ENCODE measurements around the gene ESR1.
"Not testable (repeated sequence)": the region's sequence is repeated elsewhere in the genome, so short reads cannot be mapped to it uniquely, and the experiment has no call there.

ESR1 gene

DNA sequence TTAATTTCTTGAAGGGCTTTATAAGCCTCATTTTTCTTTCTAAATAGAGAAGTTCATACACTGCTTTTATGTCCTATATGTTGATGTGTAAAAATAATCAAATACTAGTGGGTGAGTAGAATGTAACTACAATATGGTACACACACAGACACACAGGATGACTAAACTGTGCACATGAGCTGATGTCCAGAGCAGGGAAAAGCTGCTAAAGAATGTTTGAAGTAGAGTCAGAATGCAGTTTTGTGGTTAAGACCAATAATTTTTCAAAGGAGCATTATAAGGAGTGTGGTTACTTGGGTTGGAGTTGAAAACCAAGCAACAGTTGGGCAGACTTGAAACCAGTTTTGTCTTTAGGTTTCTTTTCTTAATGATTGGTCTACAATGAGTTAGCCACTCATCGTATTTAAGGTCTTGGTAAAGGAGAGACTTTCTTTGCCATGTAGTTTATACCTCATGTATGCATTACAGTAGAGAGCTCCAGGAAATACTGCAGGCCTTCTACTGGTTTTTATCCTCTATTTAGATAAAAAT lies 196.6 kb downstream of the ESR1 start:
- H3K36me3 ChIP-seq (ENCODE audit: control insufficient read depth, insufficient read depth, low read length), result no peaks in the 10 kb centered on the region
- no peaks in the 10 kb centered on the region for H3K4me1 ChIP-seq (ENCODE audit: control insufficient read depth, insufficient read depth, low read length)
- no CpG with 5 or more reads among the region's 1 CpG for WGBS (ENCODE audit: insufficient coverage, insufficient read length)
- DNase-seq (ENCODE audit: low read depth, low spot score), result no peak
- H3K9me3 ChIP-seq (ENCODE audit: control insufficient read depth, insufficient read depth, low read length), result no peaks in the 10 kb centered on the region
- H3K27me3 ChIP-seq (ENCODE audit: control insufficient read depth, insufficient read depth, low read length), result no peaks in the 10 kb centered on the region
- no peak overlapping the region for H3K4me3 ChIP-seq (ENCODE audit: low read length)
- no peak overlapping the region for H3K27ac ChIP-seq (ENCODE audit: low read length)

DNA sequence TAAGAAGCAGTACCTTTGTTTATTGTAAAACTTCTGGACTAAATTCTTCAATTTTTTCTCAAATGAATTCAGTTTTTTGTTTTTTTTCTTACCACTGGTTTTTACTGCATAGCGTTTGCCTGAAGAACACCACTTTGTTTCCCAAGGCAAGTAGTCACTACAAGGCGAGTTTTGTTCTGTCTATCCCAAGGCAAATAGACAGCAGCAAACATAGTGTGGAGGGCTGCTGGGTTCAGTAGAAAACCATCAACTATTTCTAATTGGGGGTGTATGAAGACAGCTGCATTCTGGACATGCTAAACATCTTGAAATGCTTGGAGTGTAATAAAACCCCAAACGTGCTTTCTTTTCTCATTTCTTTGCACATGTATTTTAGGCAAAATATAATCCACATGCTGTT lies 197.4 kb downstream of the ESR1 start:
- Histone ChIP-seq H3K27ac (ENCODE audit: low read length) (no peak overlapping the region), H3K4me1 (ENCODE audit: control insufficient read depth, insufficient read depth, low read length) (no peaks in the 10 kb centered on the region), H3K36me3 (ENCODE audit: control insufficient read depth, insufficient read depth, low read length) (no peaks in the 10 kb centered on the region), H3K9me3 (ENCODE audit: control insufficient read depth, insufficient read depth, low read length) (no peaks in the 10 kb centered on the region), H3K27me3 (ENCODE audit: control insufficient read depth, insufficient read depth, low read length) (no peaks in the 10 kb centered on the region), H3K4me3 (ENCODE audit: low read length) (no peak overlapping the region)
- DNase-seq (ENCODE audit: low read depth, low spot score), result no peak
- no CpG with 5 or more reads among the region's 3 CpGs for WGBS (ENCODE audit: insufficient coverage, insufficient read length)

- no peaks in the 10 kb centered on the region for H3K27me3 ChIP-seq (ENCODE audit: control insufficient read depth, insufficient read depth, low read length)
- H3K4me1 ChIP-seq (ENCODE audit: control insufficient read depth, insufficient read depth, low read length), result no peaks in the 10 kb centered on the region
- H3K9me3 ChIP-seq (ENCODE audit: control insufficient read depth, insufficient read depth, low read length), result no peaks in the 10 kb centered on the region
- H3K36me3 ChIP-seq (ENCODE audit: control insufficient read depth, insufficient read depth, low read length), result no peaks in the 10 kb centered on the region
- no peak overlapping the region for H3K4me3 ChIP-seq (ENCODE audit: low read length)
- no CpG with 5 or more reads among the region's 4 CpGs for WGBS (ENCODE audit: insufficient coverage, insufficient read length)
- no peak for DNase-seq (ENCODE audit: low read depth, low spot score)
- H3K27ac ChIP-seq (ENCODE audit: low read length), result no peak overlapping the region
Measured at GRCh38 chr6:152008779-152009178, 201.3 kb downstream of the ESR1 start.

DNA sequence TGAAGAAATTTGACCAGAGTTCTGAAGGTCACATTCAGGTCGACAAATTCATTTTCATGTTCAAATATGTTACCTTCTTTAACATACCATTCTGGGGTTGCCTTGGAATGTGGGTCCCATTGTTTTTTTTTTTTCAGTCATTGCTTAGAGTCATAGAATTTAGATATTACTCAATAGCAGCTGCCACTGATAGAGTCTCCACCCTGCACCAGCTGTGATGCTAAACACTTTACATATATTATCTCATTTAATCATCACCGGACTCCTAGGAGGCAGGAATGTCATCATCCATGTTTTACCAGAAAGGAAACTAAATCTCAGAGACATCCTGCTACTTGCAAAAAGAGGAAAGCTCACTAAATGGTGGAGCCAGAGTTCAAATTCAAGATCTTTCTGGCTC lies 204.7 kb downstream of the ESR1 start:
- WGBS (ENCODE audit: insufficient coverage, insufficient read length), result no CpG with 5 or more reads among the region's 2 CpGs
- no peaks in the 10 kb centered on the region for H3K36me3 ChIP-seq (ENCODE audit: control insufficient read depth, insufficient read depth, low read length)
- no peak overlapping the region for H3K4me3 ChIP-seq (ENCODE audit: low read length)
- no peaks in the 10 kb centered on the region for H3K27me3 ChIP-seq (ENCODE audit: control insufficient read depth, insufficient read depth, low read length)
- DNase-seq (ENCODE audit: low read depth, low spot score), result no peak
- H3K4me1 ChIP-seq (ENCODE audit: control insufficient read depth, insufficient read depth, low read length), result no peaks in the 10 kb centered on the region
- no peaks in the 10 kb centered on the region for H3K9me3 ChIP-seq (ENCODE audit: control insufficient read depth, insufficient read depth, low read length)
- H3K27ac ChIP-seq (ENCODE audit: low read length), result no peak overlapping the region

DNA sequence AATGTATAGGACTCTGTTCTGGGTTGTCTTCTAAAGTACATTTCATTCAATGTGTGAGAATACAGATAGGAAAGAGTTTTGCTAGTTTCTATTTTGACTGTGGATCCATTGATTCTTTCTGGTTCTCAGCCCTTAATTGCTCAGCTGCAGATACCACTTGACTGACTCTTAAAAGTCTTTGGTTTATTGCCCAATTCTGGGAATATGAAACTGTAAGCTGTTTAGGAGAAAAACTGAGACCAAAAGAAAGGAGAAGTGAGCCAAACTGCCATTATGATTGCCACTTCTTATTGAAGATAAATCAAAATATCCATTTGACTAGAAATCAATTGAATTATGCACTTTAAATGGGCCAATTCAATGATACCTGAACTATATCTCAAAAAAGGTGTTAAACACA lies 211.4 kb downstream of the ESR1 start:
- H3K9me3 ChIP-seq (ENCODE audit: control insufficient read depth, insufficient read depth, low read length), result no peaks in the 10 kb centered on the region
- no peaks in the 10 kb centered on the region for H3K4me1 ChIP-seq (ENCODE audit: control insufficient read depth, insufficient read depth, low read length)
- no peak for DNase-seq (ENCODE audit: low read depth, low spot score)
- H3K27ac ChIP-seq (ENCODE audit: low read length), result no peak overlapping the region
- no peak overlapping the region for H3K4me3 ChIP-seq (ENCODE audit: low read length)
- H3K36me3 ChIP-seq (ENCODE audit: control insufficient read depth, insufficient read depth, low read length), result no peaks in the 10 kb centered on the region
- H3K27me3 ChIP-seq (ENCODE audit: control insufficient read depth, insufficient read depth, low read length), result no peaks in the 10 kb centered on the region

DNA sequence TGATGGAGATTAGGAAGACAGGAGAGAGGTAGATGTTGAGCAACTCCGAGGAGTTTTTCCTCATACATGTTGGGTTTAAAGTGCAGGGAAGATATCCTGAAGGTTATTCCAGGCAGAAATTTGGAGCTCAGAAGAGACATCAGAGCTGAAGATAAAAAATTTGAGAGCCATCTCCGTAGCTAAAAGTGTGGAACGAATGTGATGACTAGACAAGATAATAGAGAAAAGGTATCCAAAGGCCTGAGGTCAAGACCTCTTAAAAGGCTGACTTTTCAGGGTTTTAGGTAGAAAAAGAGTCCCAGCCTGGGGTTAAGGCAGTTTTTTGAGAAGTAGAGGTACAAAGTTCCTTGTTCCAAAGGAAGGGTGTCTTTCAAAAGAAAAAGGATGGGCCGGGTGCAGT lies 214.8 kb downstream of the ESR1 start:
- Histone ChIP-seq H3K27me3 (ENCODE audit: control insufficient read depth, insufficient read depth, low read length) (no peaks in the 10 kb centered on the region), H3K4me3 (ENCODE audit: low read length) (no peak overlapping the region), H3K4me1 (ENCODE audit: control insufficient read depth, insufficient read depth, low read length) (no peaks in the 10 kb centered on the region), H3K27ac (ENCODE audit: low read length) (no peak overlapping the region), H3K36me3 (ENCODE audit: control insufficient read depth, insufficient read depth, low read length) (no peaks in the 10 kb centered on the region), H3K9me3 (ENCODE audit: control insufficient read depth, insufficient read depth, low read length) (no peaks in the 10 kb centered on the region)
- DNase-seq (ENCODE audit: low read depth, low spot score), result no peak
- WGBS (ENCODE audit: insufficient coverage, insufficient read length), result no CpG with 5 or more reads among the region's 4 CpGs

DNA sequence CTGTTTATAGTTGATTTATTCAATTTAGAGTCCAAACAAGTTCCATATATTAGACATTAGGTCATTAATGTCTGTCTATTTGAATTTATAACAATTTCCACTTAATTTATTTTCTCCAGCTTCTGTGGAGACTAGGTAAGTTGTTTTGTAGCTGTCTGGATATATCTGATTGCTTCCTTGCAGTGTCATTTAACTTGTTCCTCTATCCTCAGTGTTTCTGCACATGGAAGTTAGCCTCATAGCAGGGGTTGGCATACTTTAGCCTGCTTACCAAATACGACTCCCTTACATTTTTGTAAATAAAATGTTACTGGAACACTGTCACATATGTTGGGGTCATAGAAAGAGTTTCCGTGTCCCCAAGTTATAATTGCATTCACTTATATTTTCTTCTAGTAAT lies 216.1 kb downstream of the ESR1 start:
- Histone ChIP-seq H3K27ac (ENCODE audit: low read length) (no peak overlapping the region), H3K9me3 (ENCODE audit: control insufficient read depth, insufficient read depth, low read length) (no peaks in the 10 kb centered on the region), H3K27me3 (ENCODE audit: control insufficient read depth, insufficient read depth, low read length) (no peaks in the 10 kb centered on the region), H3K36me3 (ENCODE audit: control insufficient read depth, insufficient read depth, low read length) (no peaks in the 10 kb centered on the region), H3K4me3 (ENCODE audit: low read length) (no peak overlapping the region), H3K4me1 (ENCODE audit: control insufficient read depth, insufficient read depth, low read length) (no peaks in the 10 kb centered on the region)
- no CpG with 5 or more reads among the region's 2 CpGs for WGBS (ENCODE audit: insufficient coverage, insufficient read length)
- no peak for DNase-seq (ENCODE audit: low read depth, low spot score)

DNA sequence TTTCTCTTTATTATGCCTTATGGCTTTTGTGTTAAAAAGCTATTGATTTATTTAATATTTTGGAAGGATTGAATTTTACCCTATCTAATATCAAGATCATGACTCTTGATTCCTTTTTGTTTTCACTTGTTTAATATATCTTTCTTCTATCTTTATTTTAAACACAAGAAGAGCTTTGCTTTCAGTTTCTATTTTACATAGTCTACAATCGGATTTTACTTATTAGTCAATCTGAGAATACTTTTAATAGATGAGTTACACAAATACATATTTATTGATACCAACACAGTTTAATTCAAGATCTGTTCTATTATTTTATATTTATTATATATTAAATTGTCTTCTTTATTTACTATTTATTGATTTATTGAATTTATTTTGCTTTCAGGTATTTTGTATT lies 218.8 kb downstream of the ESR1 start:
- Histone ChIP-seq H3K9me3 (ENCODE audit: control insufficient read depth, insufficient read depth, low read length) (no peaks in the 10 kb centered on the region), H3K4me3 (ENCODE audit: low read length) (no peak overlapping the region), H3K36me3 (ENCODE audit: control insufficient read depth, insufficient read depth, low read length) (no peaks in the 10 kb centered on the region), H3K27me3 (ENCODE audit: control insufficient read depth, insufficient read depth, low read length) (no peaks in the 10 kb centered on the region), H3K27ac (ENCODE audit: low read length) (no peak overlapping the region), H3K4me1 (ENCODE audit: control insufficient read depth, insufficient read depth, low read length) (no peaks in the 10 kb centered on the region)
- WGBS (ENCODE audit: insufficient coverage, insufficient read length), result no CpG with 5 or more reads among the region's 1 CpG
- no peak for DNase-seq (ENCODE audit: low read depth, low spot score)

DNA sequence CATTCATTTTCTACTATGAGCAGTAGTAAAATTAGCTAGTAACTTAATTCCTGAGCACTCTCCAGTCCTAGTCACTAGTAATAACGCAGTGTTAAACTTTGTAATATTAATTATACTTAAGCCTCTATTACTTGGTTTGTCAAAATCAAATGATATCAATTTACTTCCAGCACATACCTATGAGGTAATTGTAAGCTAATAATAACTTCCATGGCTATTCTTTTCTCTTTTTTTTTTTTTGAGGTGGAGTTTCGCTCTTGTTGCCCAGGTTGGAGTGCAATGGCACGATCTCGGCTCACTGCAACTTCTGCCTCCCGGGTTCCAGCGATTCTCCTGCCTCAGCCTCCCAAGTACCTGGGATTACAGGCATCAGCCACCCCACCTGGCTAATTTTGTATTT lies 219.3 kb downstream of the ESR1 start:
- H3K27me3 ChIP-seq (ENCODE audit: control insufficient read depth, insufficient read depth, low read length); H3K4me1 ChIP-seq (ENCODE audit: control insufficient read depth, insufficient read depth, low read length); H3K36me3 ChIP-seq (ENCODE audit: control insufficient read depth, insufficient read depth, low read length); H3K27ac ChIP-seq (ENCODE audit: low read length); H3K4me3 ChIP-seq (ENCODE audit: low read length); H3K9me3 ChIP-seq (ENCODE audit: control insufficient read depth, insufficient read depth, low read length); DNase-seq (ENCODE audit: low read depth, low spot score): not testable (repeated sequence)
- WGBS (ENCODE audit: insufficient coverage, insufficient read length), result no CpG with 5 or more reads among the region's 6 CpGs

- no CpG with 5 or more reads among the region's 4 CpGs for WGBS (ENCODE audit: insufficient coverage, insufficient read length)
- H3K27ac ChIP-seq (ENCODE audit: low read length), result not testable (repeated sequence)
Measured at GRCh38 chr6:152033765-152034164, 226.3 kb downstream of the ESR1 start.

DNA sequence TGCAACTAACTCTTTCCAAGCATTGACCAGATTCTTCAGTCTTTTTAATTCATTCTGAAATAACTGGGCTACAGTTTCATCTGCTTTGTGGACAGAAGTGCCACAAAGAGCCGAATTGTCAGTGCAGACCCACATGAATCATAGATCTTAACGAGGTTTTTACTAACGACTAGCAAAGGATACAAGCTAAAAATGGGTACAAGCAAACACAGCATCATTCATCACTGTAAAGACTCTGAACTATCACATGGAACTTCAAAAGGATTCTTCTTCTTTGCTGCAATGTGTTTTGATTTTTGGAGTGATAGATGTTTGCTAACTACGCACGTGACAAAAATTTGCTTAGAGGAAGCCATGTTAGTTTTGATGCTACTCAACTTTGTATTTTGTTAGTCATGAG lies 227.1 kb downstream of the ESR1 start:
- H3K27me3 ChIP-seq (ENCODE audit: control insufficient read depth, insufficient read depth, low read length), result no peaks in the 10 kb centered on the region
- H3K27ac ChIP-seq (ENCODE audit: low read length), result no peak overlapping the region
- WGBS (ENCODE audit: insufficient coverage, insufficient read length), result no CpG with 5 or more reads among the region's 5 CpGs
- H3K4me1 ChIP-seq (ENCODE audit: control insufficient read depth, insufficient read depth, low read length), result no peaks in the 10 kb centered on the region
- H3K9me3 ChIP-seq (ENCODE audit: control insufficient read depth, insufficient read depth, low read length), result no peaks in the 10 kb centered on the region
- H3K36me3 ChIP-seq (ENCODE audit: control insufficient read depth, insufficient read depth, low read length), result no peaks in the 10 kb centered on the region
- DNase-seq (ENCODE audit: low read depth, low spot score), result no peak
- H3K4me3 ChIP-seq (ENCODE audit: low read length), result no peak overlapping the region

More at GRCh38 chr6:152033765-152034164, 226.3 kb downstream of the ESR1 start:
- not testable (repeated sequence) for H3K4me1 ChIP-seq (ENCODE audit: control insufficient read depth, insufficient read depth, low read length); H3K9me3 ChIP-seq (ENCODE audit: control insufficient read depth, insufficient read depth, low read length); H3K27me3 ChIP-seq (ENCODE audit: control insufficient read depth, insufficient read depth, low read length); DNase-seq (ENCODE audit: low read depth, low spot score); H3K36me3 ChIP-seq (ENCODE audit: control insufficient read depth, insufficient read depth, low read length); H3K4me3 ChIP-seq (ENCODE audit: low read length)

Measured in iPS DF 6.9 (cell line).